Limb (tissue), 2 donors: Measurements from ENCODE around the gene COPS4.
A peak's percentile ranks its signal among the peaks of the same experiment; 100 is the strongest.
"Not testable (repeated sequence)": the region's sequence is repeated elsewhere in the genome, so short reads cannot be mapped to it uniquely, and the experiment has no call there.

ENCODE experiments used
- DNase-seq, 2 donors: peaks; one replicate each; pipeline ENCODE4 v3.0.0-alpha.2; 2016; ENCODE audit errors: extremely low spot score in 2 of 2

The COPS4 gene

GRCh38 chr4:83083925-83084475 is 49.0 kb downstream of the COPS4 start:
- DNase-seq, result no peak

GRCh38 chr4:83084956-83085355 is 50.0 kb downstream of the COPS4 start:
- not testable (repeated sequence) for DNase-seq

- no peak for DNase-seq
Measured at GRCh38 chr4:83089410-83090157, 54.6 kb downstream of the COPS4 start.

- no peak for DNase-seq
Measured at GRCh38 chr4:83093060-83093640, 58.2 kb downstream of the COPS4 start.

- DNase-seq, result no peak
Measured at GRCh38 chr4:83096397-83096796, 61.4 kb downstream of the COPS4 start.

GRCh38 chr4:83104991-83105390 is 70.0 kb downstream of the COPS4 start:
- DNase-seq, result no peak

- no peak for DNase-seq
Measured at GRCh38 chr4:83107631-83108030, 72.6 kb downstream of the COPS4 start.

- no peak for DNase-seq
Measured at GRCh38 chr4:83108101-83108861, 73.3 kb downstream of the COPS4 start.

- DNase-seq, result peak; percentile 20 to 63
Measured at GRCh38 chr4:83109480-83110222, 74.7 kb downstream of the COPS4 start.

GRCh38 chr4:83110223-83110945 is 75.4 kb downstream of the COPS4 start:
- peak; percentile 75 to 86 for DNase-seq

- no peak for DNase-seq
Measured at GRCh38 chr4:83110970-83111750, 76.2 kb downstream of the COPS4 start.

GRCh38 chr4:83111751-83112141 is 76.8 kb downstream of the COPS4 start:
- DNase-seq, result not testable (repeated sequence)

GRCh38 chr4:83112231-83112630 is 77.2 kb downstream of the COPS4 start:
- no peak for DNase-seq

- DNase-seq, result no peak
Measured at GRCh38 chr4:83112678-83113428, 77.9 kb downstream of the COPS4 start.

- DNase-seq, result no peak
Measured at GRCh38 chr4:83113429-83113786, 78.4 kb downstream of the COPS4 start.

GRCh38 chr4:83114576-83114975 is 79.6 kb downstream of the COPS4 start, which contains the start of gene PLAC8:
PLAC8 (minus strand) TSS chr4:83114729; CDS start chr4:83107921, 6,808 bp downstream.
- DNase-seq, result no peak

GRCh38 chr4:83115000-83115399 is 80.0 kb downstream of the COPS4 start:
- DNase-seq, result no peak

- no peak for DNase-seq
Measured at GRCh38 chr4:83115656-83116285, 80.8 kb downstream of the COPS4 start.

- DNase-seq, result no peak
Measured at GRCh38 chr4:83118869-83119268, 83.9 kb downstream of the COPS4 start.
